Esophagus muscularis mucosa (tissue), 4 donors: ENCODE measurements around the gene RAD51B. TPM values are rescaled to one million over a fixed set of nuclear protein-coding genes. Genes with fewer than 3 reads are reported as not detected.

Experiments
- DNase-seq: peaks from one replicate; pipeline ENCODE4 v3.0.0-alpha.2; 2017; ENCODE audit errors: extremely low spot score
- H3K27ac ChIP-seq, 4 donors: fragments of 200-600 bp; sonication (generic); replicated peaks in 1 of 4; 1 replicate in 3 of 4; 2 replicates in 1 of 4; pipeline ENCODE4 v1.5.1; 2016 to 2019; ENCODE audit warnings: mild to moderate bottlenecking in 1 of 4
- H3K27me3 ChIP-seq, 4 donors: fragments of 200-600 bp; sonication (generic); one replicate each; pipeline versions ENCODE4 v1.5.1 to v1.6.0; 2016 to 2019
- H3K36me3 ChIP-seq, 4 donors: fragments of 200-600 bp; sonication (generic); one replicate each; pipeline ENCODE4 v1.5.1; 2016 to 2019
- H3K4me1 ChIP-seq, 4 donors: fragments of 200-600 bp; sonication (generic); one replicate each; pipeline ENCODE4 v1.5.1; 2016 to 2019
- H3K4me3 ChIP-seq, 4 donors: fragments of 200-600 bp; sonication (generic); 1 replicate in 2 of 4; 2 replicates in 2 of 4; pipeline ENCODE4 v1.5.1; 2016 to 2019; ENCODE audit warnings: mild to moderate bottlenecking in 4 of 4, moderate library complexity in 1 of 4
- H3K9me3 ChIP-seq, 4 donors: fragments of 200-600 bp; sonication (generic); 1 replicate in 3 of 4; 2 replicates in 1 of 4; pipeline ENCODE4 v1.5.1; 2016 to 2019
- CTCF ChIP-seq, 3 experiments: fragments of 200-600 bp in 2 of 3; fragments of 450-650 bp in 1 of 3; sonication (generic) in 2 of 3; IDR thresholded peaks; one replicate each; pipeline ENCODE4 v1.5.1; 2017 to 2019; ENCODE audit warnings: antibody characterized with exemption in 3 of 3, mild to moderate bottlenecking in 2 of 3, moderate library complexity in 1 of 3
- EP300 ChIP-seq: sonication (generic); formaldehyde crosslinking; IDR thresholded peaks from one replicate; pipeline ENCODE4 v1.6.1; 2017; ENCODE audit warnings: antibody characterized with exemption
- POLR2A ChIP-seq: fragments of 450-650 bp; IDR thresholded peaks from one replicate; pipeline ENCODE4 v1.6.1; 2017; ENCODE audit warnings: antibody characterized with exemption, moderate library complexity, mild to moderate bottlenecking, low read depth
- POLR2AphosphoS5 ChIP-seq, 2 donors: sonication (generic); formaldehyde crosslinking; IDR thresholded peaks; one replicate each; pipeline ENCODE4 v1.6.1; 2017; ENCODE audit warnings: antibody characterized with exemption in 2 of 2
- WGBS: methylation state at CpG from one replicate; pipeline ENCODE4 v1.1.5; 2018; 5-methylcytosine and 5-hydroxymethylcytosine counted together
- intact Hi-C: fragments of 100-400 bp; cut with DNase I; formaldehyde crosslinking; loops from one replicate; pipeline ENCODE4 v1.15.1; 2023
- total RNA-seq, 4 donors: library from RNA; depleted of rRNA; stranded (reverse); fragments of >200 nt; gene quantifications; one replicate each; pipeline versions ENCODE4 v1.1.0 to v1.2.1, GENCODE V29; 2016

The RAD51B gene
- total RNA-seq, 4 donors from 2014 or later, result 2.8 to 11.1 (median 5.1) TPM

- intact Hi-C loops, result no loop called here
- Histone ChIP-seq H3K36me3 (no peaks in the 10 kb centered on the region), H3K4me3 (no peak overlapping the region), H3K27ac (no peak overlapping the region), H3K9me3 (no peaks in the 10 kb centered on the region), H3K27me3 (no peaks in the 10 kb centered on the region), H3K4me1 (peaks cover 0 to 25% (median 14%) of the 10 kb centered on the region in 4 donors)
- TF ChIP-seq POLR2A (no peak), CTCF (IDR thresholded peaks at IDR 0.05) (no peak), EP300 (no peak)
- WGBS, result 67% methylated on average over 3 of the region's 3 CpGs
- DNase-seq, result no peak
These were observed 507.7 kb downstream of the RAD51B start for GRCh38 chr14:68327231-68327630.

- TF ChIP-seq POLR2AphosphoS5 (IDR thresholded peaks at IDR 0.05), result no peak
- no peak for TF ChIP-seq EP300
- no peak for TF ChIP-seq POLR2A
- TF ChIP-seq CTCF (IDR thresholded peaks at IDR 0.05), result no peak
These were observed 508.9 kb downstream of the RAD51B start for GRCh38 chr14:68328509-68328908.

GRCh38 chr14:68331426-68331825, 511.8 kb downstream of the RAD51B start:
- H3K36me3 ChIP-seq, result no peaks in the 10 kb centered on the region
- WGBS, result 77% methylated on average over 2 of the region's 2 CpGs
- H3K4me1 ChIP-seq, result peaks cover 0 to 19% (median 5%) of the 10 kb centered on the region in 4 donors
- no peaks in the 10 kb centered on the region for H3K9me3 ChIP-seq
- no peak overlapping the region for H3K4me3 ChIP-seq
- TF ChIP-seq CTCF (IDR thresholded peaks at IDR 0.05) (no peak), EP300 (no peak), POLR2AphosphoS5 (IDR thresholded peaks at IDR 0.05) (no peak), POLR2A (no peak)
- intact Hi-C loops, result no loop called here
- H3K27ac ChIP-seq, result no peak overlapping the region
- no peaks in the 10 kb centered on the region for H3K27me3 ChIP-seq
- DNase-seq, result no peak

More at GRCh38 chr14:68328509-68328908, 508.9 kb downstream of the RAD51B start:
- no peaks in the 10 kb centered on the region for H3K27me3 ChIP-seq
- intact Hi-C loops, result no loop called here
- no peaks in the 10 kb centered on the region for H3K9me3 ChIP-seq
- peaks cover 0 to 21% (median 6%) of the 10 kb centered on the region in 4 donors for H3K4me1 ChIP-seq
- 100% methylated on average over 3 of the region's 3 CpGs for WGBS
- H3K27ac ChIP-seq, result no peak overlapping the region
- DNase-seq, result no peak
- H3K36me3 ChIP-seq, result no peaks in the 10 kb centered on the region
- H3K4me3 ChIP-seq, result no peak overlapping the region

- DNase-seq, result no peak
- Histone ChIP-seq H3K4me1 (peaks cover 0 to 24% (median 5%) of the 10 kb centered on the region in 4 donors), H3K36me3 (no peaks in the 10 kb centered on the region), H3K27me3 (no peaks in the 10 kb centered on the region), H3K9me3 (no peaks in the 10 kb centered on the region), H3K27ac (no peak overlapping the region), H3K4me3 (no peak overlapping the region)
- TF ChIP-seq CTCF (IDR thresholded peaks at IDR 0.05) (no peak), EP300 (no peak), POLR2AphosphoS5 (IDR thresholded peaks at IDR 0.05) (no peak)
- intact Hi-C loops, result no loop called here
- 63% methylated on average over 1 of the region's 1 CpG for WGBS
These were observed 512.4 kb downstream of the RAD51B start for GRCh38 chr14:68331991-68332390.

GRCh38 chr14:68333262-68333661, 513.7 kb downstream of the RAD51B start:
- WGBS, result 74% methylated on average over 2 of the region's 2 CpGs
- no peaks in the 10 kb centered on the region for H3K36me3 ChIP-seq
- H3K4me1 ChIP-seq, result peaks cover 3 to 26% (median 9%) of the 10 kb centered on the region in 4 donors
- no peak for DNase-seq
- no peak overlapping the region for H3K4me3 ChIP-seq
- no peak for TF ChIP-seq EP300
- TF ChIP-seq POLR2AphosphoS5 (IDR thresholded peaks at IDR 0.05), result no peak
- no peak for TF ChIP-seq POLR2A
- TF ChIP-seq CTCF (IDR thresholded peaks at IDR 0.05), result no peak
- no peaks in the 10 kb centered on the region for H3K9me3 ChIP-seq
- no peaks in the 10 kb centered on the region for H3K27me3 ChIP-seq
- intact Hi-C loops, result no loop called here
- H3K27ac ChIP-seq, result no peak overlapping the region
